GM21447 (cell line): ENCODE results near the gene KCNA3.
A peak's percentile ranks its signal among the peaks of the same experiment; 100 is the strongest.

Experiments used
- ATAC-seq: cut with Tn5 transposase; IDR thresholded peaks from one replicate; pipeline ENCODE4 v1.9.1; 2021; ENCODE audit not compliant: unreplicated experiment

Gene KCNA3

DNA sequence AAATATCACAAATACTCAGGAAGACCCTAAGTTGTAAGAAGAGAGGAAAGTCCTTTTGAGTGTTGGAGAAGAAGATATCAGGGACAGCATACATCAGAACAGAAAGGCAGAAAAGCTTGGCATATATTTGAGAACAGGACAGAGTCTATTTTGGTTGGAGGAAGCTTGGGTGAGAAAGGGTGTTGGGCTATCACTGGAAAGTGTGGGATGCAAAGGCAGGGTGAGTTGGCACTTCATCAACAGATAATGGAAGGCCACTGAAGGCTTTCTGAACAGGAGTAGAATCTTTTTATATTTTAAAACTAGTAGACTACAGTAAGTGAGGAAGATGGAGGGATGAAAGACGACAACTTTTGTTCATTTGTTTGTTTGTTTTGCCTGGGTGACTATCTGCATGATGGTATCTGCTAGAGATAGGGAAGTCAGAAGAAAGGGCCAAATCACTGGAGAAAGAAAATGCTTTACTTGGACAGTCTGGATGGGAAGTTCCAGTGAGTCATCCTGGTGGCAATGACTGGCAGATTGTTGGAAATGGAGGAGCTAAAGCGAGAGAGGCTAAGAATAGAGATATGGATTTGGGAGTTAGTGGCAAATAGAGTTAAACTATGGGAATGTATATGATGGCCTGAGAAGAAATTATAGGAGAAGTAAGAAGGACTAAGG, 34.9 kb downstream of the KCNA3 start:
- ATAC-seq: no peak

DNA sequence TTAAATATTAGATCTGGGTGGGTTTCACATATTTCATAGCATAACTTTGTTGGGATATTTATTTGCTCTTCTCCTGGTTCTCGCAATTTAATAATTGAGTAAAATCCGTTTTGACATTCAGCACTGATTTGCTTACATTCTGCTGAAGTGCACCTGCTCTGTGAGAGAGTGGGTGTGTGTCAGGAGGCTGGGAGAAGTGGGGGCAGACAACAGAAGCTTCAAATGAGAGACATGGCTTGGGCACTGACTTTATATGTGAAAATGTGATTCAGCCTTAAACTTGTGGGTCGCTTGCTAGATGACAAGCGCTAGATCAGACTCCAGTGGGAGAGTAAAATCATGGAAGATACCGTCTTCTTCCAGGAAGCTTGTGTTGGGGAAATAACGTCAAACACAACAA, 36.2 kb downstream of the KCNA3 start:
- no peak for ATAC-seq

DNA sequence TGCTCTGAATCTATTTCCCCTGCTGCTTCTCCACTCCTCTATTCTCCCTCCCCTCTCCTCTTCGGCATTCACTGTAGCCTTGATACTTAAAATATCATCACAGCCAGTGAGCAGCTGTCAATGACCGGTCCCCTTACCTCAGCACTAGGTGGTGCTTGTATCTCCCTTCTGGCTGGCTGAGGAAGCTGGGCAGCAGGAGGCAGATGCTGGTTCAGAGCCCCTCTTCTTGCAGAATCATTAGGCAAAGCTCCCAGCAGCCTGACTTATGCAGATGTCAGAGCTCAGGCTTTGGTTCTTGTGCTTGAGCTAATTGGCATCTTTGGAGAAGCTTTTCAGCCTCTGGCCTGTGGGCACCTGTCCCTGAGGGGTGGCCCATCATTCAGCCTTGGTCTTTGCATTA, 36.7 kb downstream of the KCNA3 start:
- ATAC-seq: no peak

GRCh38 chr1:110637475-110637874, 37.3 kb downstream of the KCNA3 start:
- no peak for ATAC-seq

DNA sequence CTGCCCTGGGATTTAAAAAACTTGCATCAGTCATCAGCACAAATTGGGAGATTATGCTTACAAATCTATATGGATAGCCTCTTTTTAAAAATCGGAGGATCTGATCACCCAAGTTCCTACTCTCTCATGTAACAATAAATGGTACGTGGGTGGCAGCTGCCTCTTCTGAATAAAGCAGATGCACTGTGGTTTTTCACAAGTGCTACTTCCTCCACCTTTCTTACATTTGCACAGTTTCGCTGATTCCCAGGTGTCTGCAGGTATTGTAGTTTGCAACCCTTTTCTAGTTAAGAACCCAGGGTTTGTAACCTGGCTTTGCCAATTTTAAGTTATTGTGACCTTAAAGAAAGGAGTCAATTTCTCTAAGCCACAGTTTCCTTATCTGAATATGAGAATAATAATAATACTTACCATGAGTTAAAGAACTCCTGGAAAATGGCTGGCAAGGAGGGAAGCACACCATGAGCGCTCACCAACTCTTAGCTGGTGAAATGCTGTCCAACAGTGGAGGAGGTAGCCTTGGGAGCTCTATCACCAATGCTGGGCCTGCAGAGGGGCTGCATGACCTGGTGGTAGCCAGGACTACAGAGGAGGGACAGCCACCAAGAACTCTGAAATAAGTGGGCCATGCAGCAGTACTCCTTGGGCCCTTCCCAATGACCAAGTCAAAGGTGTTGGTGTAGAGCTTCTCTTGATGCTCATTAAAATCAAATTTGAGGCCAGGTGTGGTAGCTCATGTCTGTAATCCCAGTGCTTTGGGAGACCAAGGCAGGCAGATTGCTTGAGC, 38.4 kb downstream of the KCNA3 start:
- ATAC-seq: no peak

DNA sequence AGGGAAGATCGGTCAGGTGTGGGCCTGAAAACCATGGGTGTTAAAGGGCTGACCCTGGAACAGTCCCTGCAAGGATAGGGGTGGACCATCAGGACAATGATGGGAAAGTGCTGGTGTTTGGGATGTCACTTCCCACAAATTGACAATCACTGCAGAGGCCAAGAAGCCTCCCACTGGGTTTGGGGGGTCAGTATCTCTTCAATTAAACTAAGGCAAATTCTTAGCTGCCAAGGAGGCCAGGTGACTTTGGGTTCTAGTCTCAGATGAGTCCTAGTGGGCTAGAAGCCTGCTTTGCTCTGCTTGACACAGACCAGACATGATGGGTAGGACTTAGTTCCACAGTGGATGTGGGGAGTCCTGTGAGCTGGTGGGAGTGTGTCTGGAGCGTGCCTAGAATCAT, 39.3 kb downstream of the KCNA3 start:
- ATAC-seq: no peak

- peak; percentile 65 for ATAC-seq
These were observed 40.1 kb downstream of the KCNA3 start for GRCh38 chr1:110634455-110635311.

DNA sequence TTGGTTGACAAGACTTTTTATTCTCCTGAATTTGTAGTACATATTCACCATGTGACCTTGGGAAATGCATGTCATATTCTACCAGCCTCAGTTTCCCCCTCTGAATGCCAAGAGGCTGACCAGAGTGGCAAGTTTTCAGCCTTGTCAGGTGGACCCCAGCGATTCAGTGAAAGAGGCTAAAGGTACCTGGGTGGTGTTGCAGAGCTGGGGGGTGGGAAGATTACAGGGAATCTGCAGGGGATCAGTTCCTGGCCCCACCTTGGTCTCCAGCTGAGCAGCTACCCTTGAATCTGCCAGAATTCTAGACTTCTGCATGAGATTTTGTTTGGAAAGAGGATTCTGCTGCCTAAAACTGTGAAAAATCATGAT, 40.7 kb downstream of the KCNA3 start:
- no peak for ATAC-seq

DNA sequence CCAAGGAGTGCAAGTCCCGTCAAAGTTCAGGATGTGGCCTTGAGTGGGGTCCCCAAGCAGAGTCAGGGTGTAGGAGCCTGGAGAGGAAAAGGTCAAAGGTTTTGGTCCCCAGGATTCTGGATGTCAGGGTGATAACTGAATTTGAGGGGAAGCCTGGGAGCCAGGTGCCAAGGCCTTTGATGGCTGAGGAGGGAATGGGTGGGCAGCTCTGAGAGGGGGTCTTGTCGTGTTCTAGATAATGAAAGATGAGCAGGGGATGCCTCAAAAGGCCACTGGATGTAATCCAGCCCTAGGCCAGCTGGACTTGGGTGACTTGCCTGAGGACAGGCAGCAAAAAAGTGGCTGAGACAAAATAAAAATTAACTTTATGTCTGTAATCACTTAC, 41.1 kb downstream of the KCNA3 start:
- ATAC-seq: no peak

DNA sequence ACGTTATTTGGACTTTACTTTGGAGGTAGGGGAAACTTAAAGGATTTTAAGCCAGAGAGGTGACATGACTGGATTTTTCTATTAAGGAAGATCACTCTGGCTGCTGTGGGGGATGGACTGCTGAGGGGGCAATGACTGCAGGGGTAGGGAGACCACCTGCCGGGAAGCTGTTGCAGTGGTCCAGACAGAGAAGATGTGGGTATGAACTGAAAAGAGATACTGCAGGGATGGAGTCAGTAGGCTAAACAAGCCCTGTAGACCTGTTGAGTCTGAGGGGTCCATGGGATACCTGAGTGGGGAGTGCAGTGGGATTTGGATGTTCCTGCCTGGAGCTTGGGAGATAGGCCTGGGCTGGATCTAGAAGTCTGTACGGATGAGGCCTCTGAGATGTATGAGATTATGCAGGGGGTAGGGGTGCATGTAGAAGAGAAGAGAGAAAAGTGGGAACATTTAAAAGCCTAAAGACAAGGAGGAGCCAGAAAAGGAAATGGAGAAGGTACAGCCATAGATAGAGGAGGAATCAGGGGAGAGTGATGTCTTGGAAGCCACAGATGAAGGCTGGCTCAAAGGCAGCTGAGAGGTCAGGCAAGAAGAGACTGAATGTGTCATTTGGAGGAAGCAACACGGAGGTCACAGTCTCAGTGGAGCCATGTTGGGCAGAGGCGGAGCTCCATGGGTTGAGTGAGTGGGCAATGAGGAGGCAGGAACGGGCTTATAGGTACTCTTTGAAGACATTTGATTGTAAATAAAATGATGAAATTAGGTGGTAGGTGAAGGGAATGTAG, 42.7 kb downstream of the KCNA3 start:
- no peak for ATAC-seq

- peak; percentile 44 for ATAC-seq
These were observed 43.7 kb downstream of the KCNA3 start for GRCh38 chr1:110630839-110631663.

DNA sequence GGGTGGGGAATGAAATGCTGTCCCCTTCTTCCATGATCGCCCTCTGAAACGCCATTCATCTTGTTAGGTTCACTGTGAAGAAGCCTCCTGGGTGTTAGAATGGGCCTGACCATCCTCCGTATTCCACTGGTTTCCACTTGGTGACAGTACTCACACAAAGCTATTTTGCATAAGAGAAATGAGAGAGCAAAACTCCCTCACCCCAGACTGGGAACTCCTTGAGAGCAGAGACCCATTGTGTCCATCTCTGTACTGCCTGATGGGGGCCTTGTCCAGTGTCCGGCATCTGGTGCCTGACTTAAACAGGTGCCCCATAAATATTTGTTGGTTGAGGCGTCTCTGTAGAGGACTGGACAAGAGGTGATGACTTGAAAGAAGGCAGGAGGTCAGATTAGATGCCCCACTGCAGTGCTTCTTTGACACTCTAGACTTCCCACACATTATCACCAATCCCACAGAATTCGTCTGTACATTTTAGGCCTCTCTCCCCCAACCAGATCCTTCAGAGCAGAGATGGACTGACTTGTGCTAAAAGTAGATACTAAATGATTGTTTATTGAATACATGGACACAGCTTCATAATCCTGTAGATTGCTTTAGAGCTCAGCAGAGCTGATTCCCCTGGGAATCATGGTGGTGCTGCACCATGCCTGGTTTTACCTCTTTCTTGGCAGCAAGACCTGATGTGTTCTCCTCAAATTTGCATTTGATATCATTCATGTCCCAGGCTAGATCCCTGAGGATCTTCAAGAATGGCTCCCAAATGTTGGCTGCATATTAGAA, 46.2 kb downstream of the KCNA3 start:
- no peak for ATAC-seq

GRCh38 chr1:110627764-110628163, 47.0 kb downstream of the KCNA3 start:
- ATAC-seq: no peak

- no peak for ATAC-seq
These were observed 47.9 kb downstream of the KCNA3 start for GRCh38 chr1:110626889-110627288.
